GM21737 (cell line): Measurements from ENCODE around the gene LHFPL2.

Experiments
- ATAC-seq: cut with Tn5 transposase; IDR thresholded peaks from one replicate; pipeline ENCODE4 v1.9.1; 2021; ENCODE audit warnings: mild to moderate bottlenecking, moderate library complexity; ENCODE audit not compliant: unreplicated experiment

Gene LHFPL2

GRCh38 chr5:78597974-78598371 is 50.6 kb downstream of the LHFPL2 start:
- ATAC-seq = no peak

GRCh38 chr5:78597068-78597973 is 51.3 kb downstream of the LHFPL2 start:
- no peak for ATAC-seq

GRCh38 chr5:78595458-78595921 is 53.1 kb downstream of the LHFPL2 start:
- ATAC-seq = no peak

- no peak for ATAC-seq
These were observed 53.7 kb downstream of the LHFPL2 start for GRCh38 chr5:78594610-78595457.

GRCh38 chr5:78594021-78594420 is 54.6 kb downstream of the LHFPL2 start:
- ATAC-seq = no peak

GRCh38 chr5:78593465-78593864 is 55.1 kb downstream of the LHFPL2 start:
- ATAC-seq = no peak

- ATAC-seq = no peak
These were observed 55.7 kb downstream of the LHFPL2 start for GRCh38 chr5:78592735-78593386.

- peak; percentile 69 for ATAC-seq
These were observed 56.4 kb downstream of the LHFPL2 start for GRCh38 chr5:78591972-78592700.

GRCh38 chr5:78591138-78591612 is 57.4 kb downstream of the LHFPL2 start:
- ATAC-seq = no peak

GRCh38 chr5:78589923-78590322 is 58.6 kb downstream of the LHFPL2 start:
- ATAC-seq = no peak

GRCh38 chr5:78588507-78588906 is 60.1 kb downstream of the LHFPL2 start:
- no peak for ATAC-seq

GRCh38 chr5:78587775-78588291 is 60.7 kb downstream of the LHFPL2 start:
- ATAC-seq = no peak

GRCh38 chr5:78587081-78587774 is 61.3 kb downstream of the LHFPL2 start:
- ATAC-seq = no peak

GRCh38 chr5:78586251-78586650 is 62.3 kb downstream of the LHFPL2 start:
- ATAC-seq = no peak

GRCh38 chr5:78578015-78578414 is 70.6 kb downstream of the LHFPL2 start:
- no peak for ATAC-seq

GRCh38 chr5:78577071-78577807 is 71.3 kb downstream of the LHFPL2 start:
- ATAC-seq = no peak

- ATAC-seq = no peak
These were observed 72.2 kb downstream of the LHFPL2 start for GRCh38 chr5:78576376-78576775.

- no peak for ATAC-seq
These were observed 73.8 kb downstream of the LHFPL2 start for GRCh38 chr5:78574731-78575161.
